ENCODE measurements around the gene FAM169A.
"Not testable (repeated sequence)": the region's sequence is repeated elsewhere in the genome, so short reads cannot be mapped to it uniquely, and the experiment has no call there.

The FAM169A gene

DNA sequence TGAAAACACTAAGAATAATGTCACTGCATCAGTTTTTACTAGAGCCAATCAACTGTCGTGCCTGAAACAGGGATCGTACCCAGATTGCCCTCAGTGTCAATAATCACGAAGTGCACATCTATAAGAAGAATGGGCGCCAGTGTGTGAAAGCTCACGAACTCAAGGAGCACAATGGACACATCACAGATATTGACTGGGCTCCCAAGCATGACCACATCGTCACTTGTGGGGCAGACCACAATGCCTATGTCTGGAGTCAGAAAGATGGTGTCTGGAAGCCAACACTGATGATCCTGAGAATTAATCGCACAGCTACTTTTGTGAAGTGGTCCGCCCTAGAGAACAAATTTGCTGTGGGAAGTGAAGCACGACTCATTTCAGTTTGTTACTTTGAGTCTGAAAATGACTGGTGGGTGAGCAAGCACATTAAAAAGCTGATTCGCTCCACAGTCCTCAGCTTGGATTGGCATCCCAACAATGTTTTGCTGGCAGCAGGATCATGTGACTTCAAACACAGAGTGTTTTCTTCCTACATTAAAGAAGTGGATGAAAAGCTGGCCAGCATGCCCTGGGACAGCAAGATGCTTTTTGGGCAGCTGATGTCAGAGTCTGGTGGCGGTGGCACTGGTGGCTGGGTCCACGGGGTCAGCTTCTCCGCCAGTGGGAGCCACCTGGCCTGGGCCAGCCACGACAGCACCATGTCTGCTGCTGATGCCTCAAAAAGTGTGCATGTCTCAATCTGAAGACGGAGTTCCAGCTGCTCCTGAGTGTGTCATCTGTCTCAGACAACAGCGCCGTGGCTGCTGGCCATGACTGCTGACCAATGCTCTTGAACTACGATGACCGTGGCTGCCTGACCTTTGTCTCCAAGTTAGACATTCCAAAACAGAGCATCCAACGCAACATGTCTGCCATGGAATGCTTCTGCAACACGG is 66.9 kb downstream of the FAM169A start:
- no peak for DNase-seq (ENCODE audit: low spot score)

DNA sequence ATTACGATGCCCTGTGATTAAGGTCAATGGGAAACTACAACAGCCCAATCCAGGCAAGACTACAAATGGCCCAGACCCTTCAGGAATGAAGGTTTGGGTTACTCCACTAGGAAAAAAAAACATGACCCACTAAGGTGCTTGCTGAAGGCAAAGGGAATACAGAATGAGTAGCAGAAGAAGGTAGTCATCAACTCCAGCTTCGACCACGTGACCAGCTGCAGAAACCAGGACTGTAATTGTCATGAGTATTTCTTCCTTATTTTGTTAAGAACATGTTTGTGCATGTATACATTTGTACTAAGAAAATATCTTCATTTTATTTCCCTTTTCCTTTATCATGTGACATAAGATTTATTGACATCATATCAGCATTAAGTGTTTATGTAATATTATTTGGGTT is 74.5 kb downstream of the FAM169A start:
- not testable (repeated sequence) for DNase-seq (ENCODE audit: low spot score)

DNA sequence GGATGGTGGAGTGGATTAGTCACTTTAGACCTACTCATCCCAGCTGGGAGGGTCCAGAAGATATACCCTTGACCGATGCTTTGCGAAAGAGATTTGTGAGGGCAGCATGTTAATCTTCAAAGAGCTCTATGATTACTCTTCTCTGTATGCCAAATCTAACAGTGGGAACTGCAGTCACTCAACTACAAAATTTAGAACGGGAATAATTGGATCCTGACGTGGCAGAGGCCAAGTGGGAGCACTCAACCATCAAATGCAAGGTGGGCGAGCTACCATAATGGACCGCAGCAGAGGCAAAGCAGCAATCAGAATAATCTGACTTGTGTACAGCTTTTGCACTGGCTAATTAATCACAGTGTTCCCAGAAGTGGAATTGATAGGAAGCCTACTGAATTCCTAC is 78.8 kb downstream of the FAM169A start:
- DNase-seq (ENCODE audit: low spot score), result no peak

DNA sequence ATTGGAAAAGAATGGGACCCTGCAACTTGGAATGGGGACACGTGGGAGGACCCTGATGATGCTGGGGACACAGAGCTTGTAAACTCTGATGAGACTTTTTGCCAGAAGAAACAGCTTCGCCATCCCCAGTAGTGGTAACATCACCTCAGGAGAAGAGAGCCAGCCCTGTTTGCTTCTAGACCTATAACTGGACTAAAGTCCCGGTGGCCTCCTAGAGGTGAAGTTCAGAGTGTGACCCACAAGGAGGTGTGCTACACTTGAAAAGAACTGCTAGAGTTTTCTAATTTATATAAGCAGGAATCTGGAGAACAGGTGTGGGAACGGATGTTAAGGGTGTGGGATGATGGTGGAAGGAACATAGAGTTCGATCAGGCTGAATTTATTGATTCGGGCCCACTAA is 79.3 kb downstream of the FAM169A start:
- DNase-seq (ENCODE audit: low spot score), result no peak

DNA sequence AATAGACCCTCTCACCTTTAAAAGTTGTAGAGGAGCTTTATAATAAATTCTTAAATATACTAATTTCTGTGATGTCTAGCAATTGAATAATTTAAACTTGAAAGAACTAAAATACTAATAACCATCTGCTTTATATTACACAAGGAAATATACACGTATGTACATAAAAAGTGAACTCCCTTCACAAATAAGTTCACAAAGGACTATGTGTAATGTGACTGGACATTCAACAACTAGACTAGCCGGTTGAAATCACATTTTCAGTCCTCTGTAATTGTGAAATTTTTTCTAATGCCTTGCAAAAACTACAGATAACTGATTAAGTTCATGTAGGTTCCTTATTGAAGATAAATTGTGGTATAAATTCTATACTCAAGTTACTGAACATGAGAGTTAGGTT is 87.6 kb downstream of the FAM169A start:
- DNase-seq (ENCODE audit: low spot score), result no peak

DNA sequence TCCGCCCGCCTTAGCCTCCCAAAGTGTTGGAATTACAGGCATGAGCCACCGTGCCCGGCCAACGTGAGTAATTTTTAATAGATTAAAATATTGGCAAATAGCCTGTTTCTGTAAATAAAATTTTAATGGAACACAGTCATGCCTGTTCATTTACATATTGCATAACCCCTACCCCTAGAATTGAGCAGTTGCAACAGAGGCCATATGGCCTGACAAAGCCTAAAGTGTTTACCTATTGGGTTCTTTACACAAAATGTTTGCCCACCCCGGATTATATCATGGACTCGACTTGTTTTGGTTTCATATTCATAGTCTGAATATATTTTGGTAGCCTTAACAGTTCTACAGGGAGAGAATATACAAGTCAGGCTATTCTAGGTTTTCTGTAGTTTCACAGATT is 93.8 kb downstream of the FAM169A start:
- no peak for DNase-seq (ENCODE audit: low spot score)

DNA sequence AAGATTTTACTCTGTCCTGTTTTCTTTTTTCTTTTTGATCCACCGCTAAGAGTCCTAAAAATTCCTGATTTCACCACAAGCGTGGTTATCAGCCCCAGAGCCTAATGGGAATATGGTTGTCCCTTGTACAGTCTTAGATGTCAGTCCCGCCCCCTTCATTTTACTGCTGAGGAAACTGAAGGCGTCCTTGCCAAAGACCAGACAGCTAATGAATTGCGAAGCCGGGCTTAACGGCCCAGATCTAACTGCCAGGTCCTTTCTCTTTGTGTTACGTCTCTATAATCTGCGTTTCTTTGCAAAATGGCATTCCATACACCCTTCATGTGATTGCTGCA is 98.6 kb downstream of the FAM169A start:
- DNase-seq (ENCODE audit: low spot score), result no peak

DNA sequence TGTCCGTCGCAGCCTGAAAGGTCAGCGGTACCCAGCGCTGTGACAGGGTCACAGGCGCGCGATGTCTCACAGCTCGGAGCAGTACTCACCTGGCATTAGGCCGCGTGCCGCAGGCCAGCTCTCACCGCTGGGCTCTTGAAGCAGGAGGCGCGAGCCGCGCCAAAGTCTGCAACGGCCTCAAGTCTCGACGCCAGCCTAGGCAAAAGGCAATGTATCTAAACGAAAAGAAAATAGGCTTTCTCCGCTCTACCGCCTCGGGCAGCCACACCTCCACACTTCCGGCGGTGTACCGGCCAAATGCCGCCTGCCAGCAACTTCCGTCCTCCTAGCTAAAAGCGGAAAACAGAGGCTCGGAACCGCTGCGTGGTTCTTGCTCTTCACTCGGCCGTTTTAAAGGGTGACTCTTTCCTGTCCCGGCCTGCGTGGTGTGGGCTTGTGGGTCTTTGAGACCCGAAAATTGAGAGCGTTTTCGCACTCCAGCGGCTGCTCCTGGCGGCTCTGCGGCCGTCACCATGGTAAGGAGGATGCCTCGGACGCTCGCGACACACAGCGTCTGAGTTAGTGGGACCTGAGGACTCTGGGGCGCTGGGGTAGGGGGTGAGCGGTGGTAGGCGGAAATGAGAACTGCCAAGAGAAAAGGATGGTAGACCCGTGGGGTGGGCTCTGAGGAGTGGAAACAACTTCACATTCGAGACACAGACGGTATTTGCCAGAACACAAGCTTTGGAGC is 99.2 kb downstream of the FAM169A start, which contains the start of the genes GFM2 and NSA2:
Gene GFM2, minus strand, starts transcription at position 269 of the 730 bp plus-strand sequence. CDS start 3,375 bp downstream, outside the sequence.
Gene NSA2, plus strand, starts transcription at position 401 of the 730 bp plus-strand sequence. Its CDS starts 112 bp downstream, at position 513.
- DNase-seq (ENCODE audit: low spot score), result peak; percentile 92

DNA sequence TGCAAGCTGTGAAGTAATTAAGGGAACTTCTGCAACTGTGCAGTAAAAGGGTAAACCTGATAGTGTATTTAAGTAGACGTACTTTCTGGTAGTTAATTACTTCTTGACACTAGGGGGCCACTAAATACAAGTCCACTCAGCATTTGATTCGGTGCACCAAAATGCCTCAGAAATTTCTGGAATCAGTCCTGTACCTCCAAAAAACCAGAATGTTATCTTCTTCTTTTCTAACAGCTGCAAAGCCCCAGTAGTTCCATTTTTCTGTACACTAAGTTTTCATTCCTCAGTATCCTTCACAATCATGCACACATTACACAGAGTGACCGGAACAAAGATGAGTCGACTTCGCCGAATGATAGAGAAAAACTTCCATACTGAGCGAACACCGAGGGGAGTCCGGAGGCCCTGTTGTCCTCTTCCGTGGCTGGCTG is 99.8 kb downstream of the FAM169A start:
- peak; percentile 29 for DNase-seq (ENCODE audit: low spot score)

DNA sequence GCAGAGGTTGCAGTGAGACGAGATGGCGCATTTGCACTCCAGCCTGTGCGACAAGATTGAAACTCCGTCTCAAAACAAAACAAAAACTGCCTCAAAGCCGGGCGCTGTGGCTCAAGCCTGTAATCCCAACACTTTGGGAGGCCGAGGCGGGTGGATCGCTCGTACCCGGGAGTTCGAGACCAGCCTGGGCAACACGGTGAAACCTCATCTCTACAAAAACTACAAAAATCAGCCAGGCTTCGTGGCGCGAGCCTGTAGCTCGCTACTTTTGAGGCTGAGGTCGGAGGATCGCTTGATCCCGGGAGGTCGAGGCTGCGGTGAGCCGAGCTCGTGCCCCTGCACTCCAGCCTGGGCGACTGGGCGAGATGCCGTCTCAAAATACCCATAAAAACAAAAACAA is 100.3 kb downstream of the FAM169A start:
- no peak for DNase-seq (ENCODE audit: low spot score)

DNA sequence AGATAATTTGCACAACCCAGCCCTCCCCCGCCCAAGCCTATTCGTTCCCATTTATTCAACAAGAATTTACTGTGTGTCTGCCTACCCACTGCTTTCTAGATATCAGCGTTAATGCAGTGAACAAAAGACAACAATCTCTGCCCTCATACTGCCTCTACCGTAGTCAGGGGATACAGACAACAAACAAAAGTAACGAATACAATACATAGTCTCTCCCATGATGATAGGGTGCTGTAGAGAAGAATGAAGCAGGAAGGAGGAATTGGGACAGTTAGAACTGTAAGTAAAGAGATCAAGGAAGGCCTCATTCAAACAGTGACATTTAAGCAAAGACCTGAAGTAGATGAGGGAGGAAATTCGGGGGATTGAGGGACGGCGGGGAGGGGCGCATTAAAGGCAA is 101.0 kb downstream of the FAM169A start:
- no peak for DNase-seq (ENCODE audit: low spot score)

DNA sequence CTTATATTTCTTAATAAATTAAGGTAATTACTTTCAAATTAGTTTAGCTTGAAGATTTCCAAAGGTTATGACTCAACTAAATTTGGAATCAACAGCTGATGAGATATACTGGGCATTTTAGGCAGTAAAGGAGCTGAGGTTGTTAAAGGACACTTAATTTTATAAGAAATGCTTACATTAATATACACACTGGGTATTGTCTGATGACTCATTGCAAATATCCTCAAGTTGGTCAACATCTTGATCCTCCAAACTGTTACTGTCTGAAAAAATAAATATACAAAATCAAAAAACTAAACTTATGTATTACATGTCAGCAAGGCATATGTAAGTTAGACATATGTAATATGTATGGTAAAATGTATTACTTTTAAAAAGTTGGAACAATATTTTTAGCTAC is 102.7 kb downstream of the FAM169A start:
- no peak for DNase-seq (ENCODE audit: low spot score)

DNA sequence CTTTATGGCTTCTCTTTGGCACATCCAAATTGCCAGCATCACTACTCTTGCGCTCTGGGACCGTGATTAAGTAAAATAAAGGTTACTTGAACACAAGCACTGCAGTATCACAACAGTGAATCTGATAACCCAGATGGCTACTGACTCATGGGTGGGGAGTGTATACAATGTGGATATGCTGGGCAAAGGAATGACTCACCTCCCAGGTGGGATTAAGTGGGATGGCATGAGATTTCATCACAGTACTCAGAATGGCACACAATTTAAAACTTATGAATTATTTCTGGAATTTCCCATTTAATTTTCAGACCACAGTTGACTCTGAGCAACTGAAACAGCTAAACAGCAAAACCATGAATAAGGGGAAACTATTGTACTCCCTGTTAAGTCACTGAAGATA is 103.6 kb downstream of the FAM169A start:
- peak; percentile 5 for DNase-seq (ENCODE audit: low spot score)

DNA sequence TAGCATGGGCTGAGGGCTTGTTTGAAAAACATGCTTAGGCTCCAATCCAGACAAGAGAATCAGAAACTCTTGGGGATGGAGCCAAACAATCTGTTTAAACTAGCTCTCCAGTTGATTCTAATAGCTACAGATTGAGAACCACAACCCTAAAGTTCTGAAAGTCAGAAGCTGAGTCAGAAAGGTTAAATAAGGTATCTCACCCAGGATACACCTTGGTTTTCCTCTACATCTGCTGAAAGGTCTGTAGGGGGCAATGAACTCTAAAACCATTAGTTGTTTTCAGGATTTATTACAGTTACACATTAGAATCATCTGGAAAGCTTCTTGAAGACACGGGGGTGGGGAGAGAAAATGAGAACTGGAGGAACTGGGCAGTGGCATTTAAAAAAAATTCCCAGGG is 104.9 kb downstream of the FAM169A start:
- no peak for DNase-seq (ENCODE audit: low spot score)

DNA sequence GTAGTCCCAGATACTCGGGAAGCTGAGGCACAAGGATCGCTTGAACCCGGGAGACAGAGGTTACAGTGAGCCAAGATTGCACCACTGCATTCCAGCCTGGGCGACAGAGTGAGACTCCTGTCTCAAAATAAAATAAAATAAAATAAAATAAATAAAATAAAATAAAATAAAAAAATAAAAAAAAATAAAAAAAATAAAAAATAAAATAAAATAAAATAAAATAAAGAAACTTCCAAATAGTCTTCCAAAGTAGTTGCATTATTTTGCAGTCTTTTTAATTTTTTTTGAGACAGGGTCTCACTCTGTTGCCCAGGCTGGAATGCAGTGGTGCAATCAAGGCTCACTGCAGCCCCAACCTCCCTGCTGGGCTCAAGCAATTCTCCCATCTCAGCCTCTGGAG is 117.4 kb downstream of the FAM169A start:
- DNase-seq (ENCODE audit: low spot score), result not testable (repeated sequence)

DNA sequence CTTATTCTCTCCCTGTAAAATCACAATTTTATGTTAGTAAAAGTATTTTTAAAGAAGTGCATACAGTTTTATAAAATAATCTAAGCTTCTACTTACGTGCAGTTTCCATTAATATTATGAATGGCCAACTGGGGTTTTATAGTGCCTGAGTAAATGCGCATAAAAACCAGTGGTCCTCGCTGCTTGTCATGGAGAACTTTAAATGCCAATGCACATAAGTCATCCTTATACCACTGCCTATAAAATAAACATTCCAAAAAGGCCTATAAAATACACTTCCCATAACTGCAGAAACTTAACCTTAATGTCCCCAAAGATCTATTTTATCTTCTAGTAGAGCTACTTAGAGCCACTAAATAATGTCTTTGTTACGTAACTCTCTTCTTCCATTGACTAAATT is 127.8 kb downstream of the FAM169A start:
- no peak for DNase-seq (ENCODE audit: low spot score)

DNA sequence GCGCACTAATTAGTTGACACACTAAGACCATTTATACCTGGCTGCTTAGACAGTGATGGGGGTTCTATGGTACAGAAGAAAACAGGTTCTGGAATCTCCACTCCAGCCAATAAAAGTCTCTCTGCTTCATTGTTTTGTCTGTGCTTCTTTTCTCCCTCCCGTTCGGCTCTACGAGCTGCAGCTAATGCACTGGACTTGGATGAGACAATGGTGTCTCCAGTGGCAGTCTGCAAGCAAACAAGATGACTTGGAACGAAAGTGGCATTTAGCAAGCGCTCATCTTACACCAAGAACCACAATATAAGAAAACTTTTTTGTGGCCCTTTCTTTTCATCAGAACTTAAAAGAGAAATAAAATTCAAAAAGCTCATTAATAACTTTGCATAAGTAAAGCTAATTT is 129.4 kb downstream of the FAM169A start:
- DNase-seq (ENCODE audit: low spot score), result no peak

Data from CD4-positive, alpha-beta T cell treated with Interleukin-15 for 4 hours (primary cell).